Adrenal gland (tissue), 12 donors: Measurements from ENCODE around the gene FAM98B. TPM values are rescaled to one million over a fixed set of nuclear protein-coding genes. Genes with fewer than 3 reads are reported as not detected.
A peak's percentile ranks its signal among the peaks of the same experiment; 100 is the strongest.

ENCODE experiments used
- DNase-seq, 7 donors: peaks; one replicate each; pipeline ENCODE4 v3.0.0-alpha.2; 2019 to 2020
- H3K27ac ChIP-seq, 5 donors: fragments of 200-600 bp; sonication (generic) in 4 of 5; 1 replicate in 3 of 5; 2 replicates in 2 of 5; pipeline versions ENCODE4 v1.5.1 to v1.8.0; 2016 to 2020; ENCODE audit warnings: mild to moderate bottlenecking in 1 of 5
- H3K27me3 ChIP-seq: fragments of 200-600 bp; 2 replicates; pipeline ENCODE4 v1.8.0; 2021
- H3K36me3 ChIP-seq, 2 donors: fragments of 200-600 bp; replicated peaks in 1 of 2; 1 replicate in 1 of 2; 2 replicates in 1 of 2; pipeline versions ENCODE4 v1.5.1 to v1.8.0; 2018 to 2022
- H3K4me1 ChIP-seq, 2 donors: fragments of 200-600 bp; replicated peaks in 1 of 2; 1 replicate in 1 of 2; 2 replicates in 1 of 2; pipeline versions ENCODE4 v1.5.1 to v1.8.0; 2018 to 2021
- H3K4me3 ChIP-seq, 4 donors: fragments of 200-600 bp; sonication (generic) in 3 of 4; one replicate each; pipeline ENCODE4 v1.5.1; 2016 to 2018
- H3K9me3 ChIP-seq, 3 donors: fragments of 200-600 bp; sonication (generic) in 1 of 3; replicated peaks in 1 of 3; 1 replicate in 2 of 3; 2 replicates in 1 of 3; pipeline versions ENCODE4 v1.5.1 to v1.8.0; 2016 to 2021
- CTCF ChIP-seq, 6 experiments: fragments of 450-650 bp in 4 of 6; fragments of 200-600 bp in 2 of 6; sonication (generic) in 1 of 6; IDR thresholded peaks; 1 replicate in 5 of 6; 2 replicates in 1 of 6; pipeline versions ENCODE4 v1.5.1 to v1.8.0; 2016 to 2021; ENCODE audit warnings: antibody characterized with exemption in 6 of 6, mild to moderate bottlenecking in 2 of 6, moderate library complexity in 1 of 6
- POLR2A ChIP-seq, 2 donors: fragments of 450-650 bp; IDR thresholded peaks; one replicate each; pipeline ENCODE4 v1.6.1; 2017; ENCODE audit warnings: antibody characterized with exemption in 2 of 2, mild to moderate bottlenecking in 2 of 2, moderate library complexity in 1 of 2
- WGBS, 4 donors: extraction: QIAGEN DNeasy Blood & Tissue Kit in 2 of 4; methylation state at CpG; one replicate each; pipeline versions ENCODE4 v1.1.5 to v1.1.7; 2013 to 2017; 5-methylcytosine and 5-hydroxymethylcytosine counted together
- intact Hi-C, 2 donors: fragments of 100-400 bp; cut with DNase I; formaldehyde crosslinking; loops; one replicate each; pipeline versions ENCODE4 v1.14.1 to v1.15.0; 2022 to 2023
- polyA plus RNA-seq, 3 donors: library from polyadenylated mRNA; stranded (reverse); fragments of 200-250 nt in 2 of 3; fragments of 350-450 nt in 1 of 3; fragmentation: Illumina TruSeq in 1 of 3; extraction: RNeasy Lipid Tissue Mini Kit (QIAGEN cat#74804) in 1 of 3; gene quantifications; one replicate each; pipeline ENCODE4 v1.2.3, GENCODE V29; 2013 to 2014
- total RNA-seq, 9 donors: library from RNA; depleted of rRNA in 4 of 9; stranded (reverse); fragments of >200 nt in 4 of 9; fragments of 120-200 nt in 1 of 9; fragmentation: NEBNext Ultra II Directional in 1 of 9; extraction: Animal tissue kit (Norgen Biotek cat#: 25700) in 1 of 9; gene quantifications; one replicate each; pipeline versions ENCODE4 v1.1.0 to v1.2.4, GENCODE V29; 2013 to 2023
- donor health status: healthy with polysubstance abuse.
- donor health status: Bipolar disorder and iron deficiency.
- donor health status: DM: yes; HTN: yes; CAD: no.
- donor health status: DM: no; HTN: no; CAD: no.
- donor health status: DM: no; HTN: no; CAD: no.
- donor health status: DM: yes; HTN: yes; CAD: no.

The FAM98B gene
- total and polyA plus RNA-seq, 12 donors: 3.0 to 30.1 (median 12.3) TPM

- Histone ChIP-seq H3K36me3 (no peaks in the 10 kb centered on the region), H3K27ac (peak overlapping the region in 2 of 5 donors; percentile 32 to 47), H3K27me3 (no peaks in the 10 kb centered on the region), H3K4me3 (no peak overlapping the region), H3K9me3 (no peaks in the 10 kb centered on the region), H3K4me1 (peaks cover 10 to 11% of the 10 kb centered on the region in 2 donors)
- WGBS, 4 donors: 25 to 34% (median 30%) methylated on average over 3 of the region's 3 CpGs
- TF ChIP-seq CTCF (IDR thresholded peaks at IDR 0.05) (no peak), POLR2A (IDR thresholded peaks at IDR 0.05) (no peak)
- intact Hi-C loops: no loop called here
- DNase-seq: peak; percentile 68 to 94 (median 85)
These were observed 82.3 kb downstream of the FAM98B start for GRCh38 chr15:38536201-38536676.

Other genes with a start within 250 kb of the FAM98B start
- 10 to 100 TPM in 8 of 9 donors, 1 to 10 TPM in 1; 8.8 to 31.3 (median 25.1) TPM for gene SPRED1, start 201.3 kb upstream of the FAM98B start, total RNA-seq
- 1 to 10 TPM; 4.9 to 10.0 (median 7.1) TPM for gene SPRED1, start 201.3 kb upstream of the FAM98B start, polyA plus RNA-seq
- 1 to 10 TPM in 3 of 9 donors, under 1 TPM in 6; 0.28 to 2.8 (median 0.78) TPM for gene RASGRP1, start 110.7 kb downstream of the FAM98B start, total RNA-seq
- under 1 TPM; 0.13 to 0.42 (median 0.16) TPM for gene RASGRP1, start 110.7 kb downstream of the FAM98B start, polyA plus RNA-seq